Mucosa of rectum (tissue), 2 donors: ENCODE measurements around the gene BCL11A.

Experiments used
- H3K27ac ChIP-seq, 2 donors: one replicate each; pipeline ENCODE4 v1.7.0; 2013; ENCODE audit warnings: inconsistent platforms in 2 of 2, low read depth in 2 of 2, low read length in 2 of 2
- H3K27me3 ChIP-seq, 2 donors: one replicate each; pipeline ENCODE4 v1.7.0; 2013; ENCODE audit warnings: low read length in 2 of 2; ENCODE audit not compliant: control insufficient read depth in 2 of 2, insufficient read depth in 2 of 2
- H3K36me3 ChIP-seq, 2 donors: one replicate each; pipeline ENCODE4 v1.7.0; 2013; ENCODE audit warnings: low read length in 2 of 2; ENCODE audit not compliant: control insufficient read depth in 2 of 2, insufficient read depth in 2 of 2
- H3K4me1 ChIP-seq, 2 donors: one replicate each; pipeline ENCODE4 v1.7.0; 2013; ENCODE audit warnings: low read length in 2 of 2, mild to moderate bottlenecking in 1 of 2; ENCODE audit not compliant: control insufficient read depth in 2 of 2, insufficient read depth in 2 of 2
- H3K4me3 ChIP-seq, 2 donors: one replicate each; pipeline ENCODE4 v1.7.0; 2013; ENCODE audit warnings: low read length in 2 of 2
- H3K9ac ChIP-seq, 2 donors: one replicate each; pipeline ENCODE4 v1.7.0; 2013; ENCODE audit warnings: low read length in 2 of 2, low read depth in 1 of 2, mild to moderate bottlenecking in 1 of 2
- H3K9me3 ChIP-seq, 2 donors: one replicate each; pipeline ENCODE4 v1.7.0; 2013; ENCODE audit warnings: low read length in 2 of 2; ENCODE audit not compliant: control insufficient read depth in 2 of 2
- donor health status: healthy.
- donor health status: Normal muscosa, but diverticular disease.

BCL11A gene

GRCh38 chr2:60583604-60584003, 30.1 kb upstream of the BCL11A start:
- Histone ChIP-seq H3K4me3 (no peak overlapping the region), H3K9me3 (no peaks in the 10 kb centered on the region), H3K4me1 (peaks cover 0 to 4% of the 10 kb centered on the region in 2 donors), H3K36me3 (no peaks in the 10 kb centered on the region), H3K27ac (no peak overlapping the region), H3K27me3 (peaks cover 0 to 10% of the 10 kb centered on the region in 2 donors), H3K9ac (no peak overlapping the region)

- no peaks in the 10 kb centered on the region for H3K36me3 ChIP-seq
- H3K27ac ChIP-seq = no peak overlapping the region
Measured at GRCh38 chr2:60581433-60582282, 28.2 kb upstream of the BCL11A start.

GRCh38 chr2:60577682-60578283, 24.3 kb upstream of the BCL11A start:
- Histone ChIP-seq H3K9me3 (no peaks in the 10 kb centered on the region), H3K27ac (no peak overlapping the region), H3K27me3 (peaks cover 0 to 10% of the 10 kb centered on the region in 2 donors), H3K4me3 (no peak overlapping the region), H3K9ac (no peak overlapping the region), H3K4me1 (peaks cover 0 to 4% of the 10 kb centered on the region in 2 donors), H3K36me3 (no peaks in the 10 kb centered on the region)

More at GRCh38 chr2:60581433-60582282, 28.2 kb upstream of the BCL11A start:
- H3K9me3 ChIP-seq = no peaks in the 10 kb centered on the region
- H3K4me3 ChIP-seq = peak overlapping the region; percentile 48 to 63
- H3K4me1 ChIP-seq = peaks cover 0 to 4% of the 10 kb centered on the region in 2 donors
- no peak overlapping the region for H3K9ac ChIP-seq
- peaks cover 0 to 10% of the 10 kb centered on the region in 2 donors for H3K27me3 ChIP-seq

GRCh38 chr2:60573251-60573650, 19.8 kb upstream of the BCL11A start:
- Histone ChIP-seq H3K4me1 (no peaks in the 10 kb centered on the region), H3K27me3 (peaks cover 21 to 31% of the 10 kb centered on the region in 2 donors), H3K27ac (no peak overlapping the region)

GRCh38 chr2:60570251-60570650, 16.8 kb upstream of the BCL11A start:
- H3K9me3 ChIP-seq = no peaks in the 10 kb centered on the region
- H3K4me1 ChIP-seq = no peaks in the 10 kb centered on the region
- peaks cover 25 to 43% of the 10 kb centered on the region in 2 donors for H3K27me3 ChIP-seq
- H3K27ac ChIP-seq = no peak overlapping the region
- no peaks in the 10 kb centered on the region for H3K36me3 ChIP-seq
- no peak overlapping the region for H3K9ac ChIP-seq
- no peak overlapping the region for H3K4me3 ChIP-seq

More at GRCh38 chr2:60573251-60573650, 19.8 kb upstream of the BCL11A start:
- H3K9me3 ChIP-seq = no peaks in the 10 kb centered on the region
- H3K36me3 ChIP-seq = no peaks in the 10 kb centered on the region
- no peak overlapping the region for H3K9ac ChIP-seq
- no peak overlapping the region for H3K4me3 ChIP-seq

GRCh38 chr2:60569680-60570111, 16.2 kb upstream of the BCL11A start:
- Histone ChIP-seq H3K36me3 (no peaks in the 10 kb centered on the region), H3K9ac (no peak overlapping the region), H3K9me3 (no peaks in the 10 kb centered on the region), H3K27me3 (peaks cover 25 to 43% of the 10 kb centered on the region in 2 donors), H3K4me1 (no peaks in the 10 kb centered on the region), H3K4me3 (peak overlapping the region; percentile 38 to 45), H3K27ac (no peak overlapping the region)

GRCh38 chr2:60567919-60568768, 14.7 kb upstream of the BCL11A start:
- H3K27ac ChIP-seq = no peak overlapping the region
- H3K36me3 ChIP-seq = no peaks in the 10 kb centered on the region
- no peaks in the 10 kb centered on the region for H3K4me1 ChIP-seq
- no peak overlapping the region for H3K9ac ChIP-seq
- H3K4me3 ChIP-seq = no peak overlapping the region
- peaks cover 25 to 43% of the 10 kb centered on the region in 2 donors for H3K27me3 ChIP-seq
- no peaks in the 10 kb centered on the region for H3K9me3 ChIP-seq

- peaks cover 22 to 43% of the 10 kb centered on the region in 2 donors for H3K27me3 ChIP-seq
- H3K4me1 ChIP-seq = no peaks in the 10 kb centered on the region
- no peak overlapping the region for H3K4me3 ChIP-seq
- no peaks in the 10 kb centered on the region for H3K9me3 ChIP-seq
- no peaks in the 10 kb centered on the region for H3K36me3 ChIP-seq
- no peak overlapping the region for H3K27ac ChIP-seq
- no peak overlapping the region for H3K9ac ChIP-seq
Measured at GRCh38 chr2:60567096-60567495, 13.6 kb upstream of the BCL11A start.

GRCh38 chr2:60565472-60565871, 12.0 kb upstream of the BCL11A start:
- Histone ChIP-seq H3K4me3 (no peak overlapping the region), H3K9ac (no peak overlapping the region), H3K27me3 (peaks cover 23 to 32% of the 10 kb centered on the region in 2 donors), H3K9me3 (no peaks in the 10 kb centered on the region), H3K36me3 (no peaks in the 10 kb centered on the region), H3K27ac (no peak overlapping the region), H3K4me1 (no peaks in the 10 kb centered on the region)
